ENCODE measurements around the gene PPP6R3. TPM values are rescaled to one million over a fixed set of nuclear protein-coding genes. Genes with fewer than 3 reads are reported as not detected.

The PPP6R3 gene
- total and polyA plus RNA-seq, 2 of the 8 experiments (the other 6 are each of a cell fraction or from before 2014, with no cell fraction given) = 44.6 to 150 TPM

GRCh38 chr11:68542617-68543016, 82.1 kb downstream of the PPP6R3 start:
- H3K23ac ChIP-seq (ENCODE audit: insufficient read length) = no peak overlapping the region
- DNase-seq (ENCODE audit: low read depth in 1 of 2, low spot score in 2 of 2) = no peak
- H4K5ac ChIP-seq (ENCODE audit: insufficient read length, low read depth, low read length) = no peak overlapping the region
- WGBS, 2 experiments (ENCODE audit: extremely low coverage in 1 of 2, insufficient coverage in 1 of 2, insufficient read length in 1 of 2, insufficient replicate concordance in 2 of 2, low coverage in 1 of 2, low lambda C conversion rate in 2 of 2, missing lambda C conversion rate in 1 of 2) = 94% methylated on average over 5 of the region's 5 CpGs; no CpG with 5 or more reads in 1 of the 2 experiments
- H2BK15ac ChIP-seq (ENCODE audit: low read length) = no peak overlapping the region
- no peak overlapping the region for H3K27ac ChIP-seq (ENCODE audit: low read depth, low read length)
- H3K56ac ChIP-seq (replicated peaks; ENCODE audit: insufficient read length, low read depth, low read length) = no peak overlapping the region
- ChIA-PET CTCF (ENCODE audit: partially characterized antibody) (interaction anchor here (1.0 kb wide), 1 partner anchor 61 kb away, joined by 3 read pairs; no protein-coding TSS in a partner anchor), POLR2A (ENCODE audit: partially characterized antibody) (interaction anchor here (0.6 to 0.8 kb wide), 2 partner anchors 9 to 14 kb away, joined by 3 to 5 read pairs; no protein-coding TSS in a partner anchor)
- peaks cover 26% of the 10 kb centered on the region for H3K79me1 ChIP-seq (ENCODE audit: low read depth, low read length)
- no peak overlapping the region for H2BK120ac ChIP-seq (replicated peaks; ENCODE audit: low read depth, low read length)
- no peak overlapping the region for H3K4ac ChIP-seq (replicated peaks; ENCODE audit: insufficient read length, low read depth, low read length)
- no peak overlapping the region for H2AK5ac ChIP-seq (ENCODE audit: low read depth, low read length)
- H3K79me2 ChIP-seq (ENCODE audit: control insufficient read depth in 1 of 2, insufficient read depth in 2 of 2, low read length in 2 of 2) = peaks cover 0 to 87% of the 10 kb centered on the region in 2 experiments; a peak in 3 of 4 replicates
- no peak overlapping the region for H3K9ac ChIP-seq (replicated peaks in 1 of 4; ENCODE audit: extremely low read depth in 1 of 4, low read depth in 3 of 4, low read length in 3 of 4)
- H3K36me3 ChIP-seq (ENCODE audit: control insufficient read depth in 2 of 4, insufficient read depth in 4 of 4, low read length in 3 of 4) = peaks cover 2 to 57% (median 10%) of the 10 kb centered on the region in 4 experiments; a peak in 7 of 8 replicates
- no peaks in the 10 kb centered on the region for H3K9me3 ChIP-seq (ENCODE audit: insufficient read depth in 2 of 2, low read depth in 1 of 2, low read length in 1 of 2)
- H3K27me3 ChIP-seq (replicated peaks in 1 of 4; ENCODE audit: control insufficient read depth in 3 of 4, extremely low read depth in 1 of 4, insufficient read depth in 3 of 4, low read length in 3 of 4) = no peaks in the 10 kb centered on the region
- no peak overlapping the region for H2BK20ac ChIP-seq (ENCODE audit: low read length)
- H4K20me1 ChIP-seq (replicated peaks in 1 of 2; ENCODE audit: control insufficient read depth in 1 of 2, insufficient read depth in 2 of 2, low read length in 2 of 2) = peaks cover 5 to 24% of the 10 kb centered on the region in 2 experiments
- H2BK5ac ChIP-seq (ENCODE audit: low read depth, low read length) = no peak overlapping the region
- no peak overlapping the region for H3K18ac ChIP-seq (ENCODE audit: extremely low read depth, low read length)
- H4K8ac ChIP-seq (ENCODE audit: extremely low read depth, insufficient read depth, low read length) = no peak overlapping the region
- H2AFZ ChIP-seq (ENCODE audit: low read length) = no peak overlapping the region
- no peaks in the 10 kb centered on the region for H3K23me2 ChIP-seq (ENCODE audit: low read depth, low read length)
- peaks cover 9 to 22% (median 18%) of the 10 kb centered on the region in 4 experiments for H3K4me1 ChIP-seq (replicated peaks in 1 of 4; ENCODE audit: control insufficient read depth in 3 of 4, insufficient read depth in 4 of 4, low read length in 3 of 4)
- H3K4me2 ChIP-seq (ENCODE audit: insufficient read depth in 1 of 2, low read depth in 2 of 2, low read length in 2 of 2) = no peak overlapping the region
- no peak overlapping the region for H3K4me3 ChIP-seq (ENCODE audit: extremely low read depth in 1 of 4, insufficient read depth in 2 of 4, low read depth in 3 of 4, low read length in 4 of 4)
- H2BK12ac ChIP-seq (ENCODE audit: low read depth, low read length) = no peak overlapping the region
- H3K14ac ChIP-seq (ENCODE audit: insufficient read length) = no peak overlapping the region
- H4K91ac ChIP-seq (replicated peaks; ENCODE audit: insufficient read length, low read length) = no peak overlapping the region
- no peak for FAIRE-seq
- TF ChIP-seq GABPA (IDR thresholded peaks at IDR 0.05; ENCODE audit: borderline replicate concordance, insufficient read depth, low read length) (no peak), RAD21 (IDR thresholded peaks at IDR 0.05 in 1 of 2, conservative IDR thresholded peaks at IDR 0.05 in 1 of 2; ENCODE audit: low read depth in 2 of 2, low read length in 2 of 2) (no peak), GTF2F1 (IDR thresholded peaks at IDR 0.05; ENCODE audit: borderline replicate concordance, low read depth, low read length) (no peak), CBX5 (IDR thresholded peaks at IDR 0.05; ENCODE audit: low read depth, low read length) (no peak), ZNF274 (IDR thresholded peaks at IDR 0.05; ENCODE audit: borderline replicate concordance, extremely low read depth, low read length) (no peak), BCL11A (IDR thresholded peaks at IDR 0.05; ENCODE audit: low read depth in 2 of 2, low read length in 2 of 2) (no peak), POLR2AphosphoS5 (IDR thresholded peaks at IDR 0.05; ENCODE audit: low read depth, low read length) (no peak), EP300 (IDR thresholded peaks at IDR 0.05; ENCODE audit: borderline replicate concordance in 1 of 2, low read depth in 2 of 2, low read length in 2 of 2) (no peak), KDM1A (IDR thresholded peaks at IDR 0.05; ENCODE audit: borderline replicate concordance, low read length) (no peak), SRF (IDR thresholded peaks at IDR 0.05; ENCODE audit: low read depth, low read length) (no peak), SIX5 (IDR thresholded peaks at IDR 0.05; ENCODE audit: low read depth, low read length) (no peak)
- TF ChIP-seq, protein P1, sequence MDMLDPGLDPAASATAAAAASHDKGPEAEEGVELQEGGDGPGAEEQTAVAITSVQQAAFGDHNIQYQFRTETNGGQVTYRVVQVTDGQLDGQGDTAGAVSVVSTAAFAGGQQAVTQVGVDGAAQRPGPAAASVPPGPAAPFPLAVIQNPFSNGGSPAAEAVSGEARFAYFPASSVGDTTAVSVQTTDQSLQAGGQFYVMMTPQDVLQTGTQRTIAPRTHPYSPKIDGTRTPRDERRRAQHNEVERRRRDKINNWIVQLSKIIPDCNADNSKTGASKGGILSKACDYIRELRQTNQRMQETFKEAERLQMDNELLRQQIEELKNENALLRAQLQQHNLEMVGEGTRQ (IDR thresholded peaks at IDR 0.05; ENCODE audit: low read length) = no peak
